ENCODE data around the gene PBX3.

DNA sequence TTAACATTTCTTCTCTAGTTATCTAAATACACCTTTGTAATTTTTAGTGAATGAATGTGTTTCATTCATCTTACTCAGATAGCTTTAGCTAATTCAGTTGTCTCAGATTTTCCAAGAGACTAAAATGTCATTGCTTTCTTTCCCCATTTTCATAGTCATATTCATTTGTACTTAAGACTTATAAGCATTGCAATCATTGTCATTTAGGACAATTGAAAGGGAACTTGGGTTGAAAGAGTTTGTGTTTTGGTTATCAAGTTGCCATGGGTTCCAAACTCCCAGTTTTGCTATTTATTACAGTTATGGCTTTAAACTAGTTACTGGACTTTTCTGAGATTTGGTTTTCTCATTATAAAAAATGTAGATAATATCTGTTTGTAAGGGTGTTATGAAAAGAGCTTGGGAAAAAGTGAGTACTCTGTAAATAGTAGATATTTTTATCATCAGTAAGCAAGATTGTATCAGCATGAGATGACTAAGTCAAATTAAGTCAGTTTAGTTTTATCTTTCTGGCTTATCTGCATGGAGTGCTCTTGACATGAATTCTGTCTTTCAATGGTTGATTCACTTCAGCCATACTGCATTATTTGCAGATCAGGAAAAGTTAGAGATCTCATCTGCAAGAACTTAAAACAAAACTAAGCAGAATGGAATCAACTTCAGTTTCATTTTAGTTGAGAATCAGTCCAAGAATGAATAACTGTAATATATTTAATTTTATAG, 107.5 kb downstream of the PBX3 start:
- TF ChIP-seq CTCF (IDR thresholded peaks at IDR 0.05): no peak
- no peak for TF ChIP-seq POLR2A (IDR thresholded peaks at IDR 0.05)
